Choroid plexus epithelial cell (primary cell): ENCODE measurements around the gene SMIM15.

Experiments
- DNase-seq: peaks from one replicate; pipeline ENCODE4 v3.0.0-alpha.2; 2010; ENCODE audit warnings: low read depth
- H3K4me3 ChIP-seq: 2 replicates; pipeline ENCODE4 v1.5.1; 2011; ENCODE audit warnings: low read depth, mild to moderate bottlenecking, control low read depth, low read length, moderate library complexity
- TF ChIP-seq, protein P1 (sequence below): conservative IDR thresholded peaks from 2 replicates; pipeline ENCODE4 v1.5.1; 2011; ENCODE audit warnings: low read depth, mild to moderate bottlenecking, control low read depth, inconsistent platforms, low read length, moderate library complexity

SMIM15 gene

DNA sequence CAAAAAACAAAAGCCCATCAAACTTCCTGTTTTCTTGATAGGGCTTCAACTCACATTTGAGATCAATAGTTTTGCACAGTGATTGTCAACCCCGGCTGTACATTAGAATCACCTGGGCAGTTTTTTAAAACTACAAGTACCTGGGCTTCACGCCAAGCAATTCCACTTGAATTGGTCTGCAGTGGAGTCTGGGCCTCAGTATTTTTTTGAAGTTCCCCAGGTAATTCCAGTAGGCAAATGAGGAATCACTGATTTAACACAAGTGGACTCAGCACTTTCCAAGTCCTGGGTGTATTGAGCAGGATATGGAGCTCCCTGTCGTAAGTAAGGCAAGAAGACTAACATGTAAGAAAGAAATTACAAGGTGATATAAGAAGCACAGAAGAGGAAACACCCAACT lies 14.8 kb upstream of the SMIM15 start:
- TF ChIP-seq, protein P1, sequence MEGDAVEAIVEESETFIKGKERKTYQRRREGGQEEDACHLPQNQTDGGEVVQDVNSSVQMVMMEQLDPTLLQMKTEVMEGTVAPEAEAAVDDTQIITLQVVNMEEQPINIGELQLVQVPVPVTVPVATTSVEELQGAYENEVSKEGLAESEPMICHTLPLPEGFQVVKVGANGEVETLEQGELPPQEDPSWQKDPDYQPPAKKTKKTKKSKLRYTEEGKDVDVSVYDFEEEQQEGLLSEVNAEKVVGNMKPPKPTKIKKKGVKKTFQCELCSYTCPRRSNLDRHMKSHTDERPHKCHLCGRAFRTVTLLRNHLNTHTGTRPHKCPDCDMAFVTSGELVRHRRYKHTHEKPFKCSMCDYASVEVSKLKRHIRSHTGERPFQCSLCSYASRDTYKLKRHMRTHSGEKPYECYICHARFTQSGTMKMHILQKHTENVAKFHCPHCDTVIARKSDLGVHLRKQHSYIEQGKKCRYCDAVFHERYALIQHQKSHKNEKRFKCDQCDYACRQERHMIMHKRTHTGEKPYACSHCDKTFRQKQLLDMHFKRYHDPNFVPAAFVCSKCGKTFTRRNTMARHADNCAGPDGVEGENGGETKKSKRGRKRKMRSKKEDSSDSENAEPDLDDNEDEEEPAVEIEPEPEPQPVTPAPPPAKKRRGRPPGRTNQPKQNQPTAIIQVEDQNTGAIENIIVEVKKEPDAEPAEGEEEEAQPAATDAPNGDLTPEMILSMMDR = no peak
- no peak for DNase-seq
- no peak overlapping the region for H3K4me3 ChIP-seq

DNA sequence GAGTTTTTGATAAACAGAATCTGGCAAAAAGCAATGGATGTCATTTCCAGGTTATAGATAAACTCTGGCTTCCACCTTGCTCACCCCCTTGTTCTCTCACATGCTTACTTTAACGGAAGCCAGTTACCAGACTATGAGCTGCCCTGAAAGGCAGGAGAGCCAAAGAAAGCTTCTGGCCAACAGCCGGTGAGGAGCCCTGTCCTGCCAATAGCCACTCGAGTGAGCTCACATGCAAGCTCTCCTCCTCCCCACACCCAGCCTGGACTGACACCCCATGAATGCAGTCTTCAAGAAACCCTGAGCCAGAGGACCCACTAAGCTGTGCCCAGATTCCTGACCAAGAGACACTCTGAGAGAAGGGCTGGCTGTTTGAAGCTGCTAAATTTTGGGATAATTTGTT lies 14.4 kb upstream of the SMIM15 start:
- no peak overlapping the region for H3K4me3 ChIP-seq
- no peak for DNase-seq
- TF ChIP-seq, protein P1 = no peak

DNA sequence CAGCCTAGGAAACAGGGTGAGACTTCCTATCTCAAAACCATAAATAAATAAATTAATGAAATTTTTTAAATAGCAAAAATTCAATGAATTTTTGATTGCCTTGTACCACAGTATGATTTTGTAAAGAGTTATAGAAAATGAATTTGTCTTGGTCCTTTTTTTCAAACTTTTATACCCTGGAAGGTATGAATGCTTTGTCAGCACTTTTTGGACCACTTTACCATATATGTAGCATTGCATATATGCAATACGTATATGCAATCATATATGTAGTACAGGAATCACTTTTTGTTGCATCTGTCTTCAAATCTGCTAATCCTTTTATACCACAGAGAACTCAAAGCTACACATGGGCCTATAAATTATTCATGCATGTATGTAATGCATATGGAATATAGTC lies 9.2 kb upstream of the SMIM15 start:
- no peak for DNase-seq
- TF ChIP-seq, protein P1 = no peak
- no peak overlapping the region for H3K4me3 ChIP-seq

DNA sequence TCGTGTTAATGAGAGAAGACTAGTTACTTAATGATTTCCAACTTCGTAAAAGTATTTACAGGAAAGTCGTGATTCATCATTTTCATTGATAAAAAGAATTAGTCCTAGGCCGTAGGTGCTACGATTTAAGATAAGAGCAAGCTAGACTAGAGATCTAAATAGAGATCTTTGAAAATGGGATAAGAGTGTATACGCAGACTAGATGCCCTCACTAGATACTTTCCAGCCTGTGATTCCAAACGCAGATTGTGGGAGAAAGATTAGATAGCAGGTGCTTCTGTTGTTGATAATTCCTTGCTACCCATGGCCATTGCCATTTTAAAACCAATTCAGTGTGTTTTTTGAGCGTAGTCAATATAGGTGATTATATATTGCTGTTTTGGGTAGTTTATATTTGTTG lies 6.7 kb upstream of the SMIM15 start:
- no peak for DNase-seq
- no peak overlapping the region for H3K4me3 ChIP-seq
- TF ChIP-seq, protein P1 = no peak

DNA sequence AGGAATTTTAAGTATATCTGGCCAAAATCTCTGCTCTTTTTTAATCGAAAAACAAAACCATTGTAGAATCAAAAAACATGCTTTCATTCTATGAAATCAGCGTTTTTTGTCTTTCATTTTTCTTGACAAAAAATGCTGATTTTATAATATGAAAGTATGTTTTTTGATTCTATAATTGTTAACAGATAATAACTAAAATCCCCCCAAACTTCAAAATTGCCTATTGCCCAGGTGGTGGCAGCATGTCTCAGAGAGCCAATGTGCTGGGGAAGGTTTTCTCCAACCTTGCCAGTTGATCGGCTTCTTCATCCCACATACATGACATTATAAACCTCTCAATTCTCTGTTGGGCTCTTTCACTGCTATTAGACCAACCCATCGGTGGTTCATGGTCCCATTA lies 5.1 kb upstream of the SMIM15 start:
- TF ChIP-seq, protein P1 = peak; percentile 68
- no peak overlapping the region for H3K4me3 ChIP-seq
- DNase-seq = peak; percentile 79

DNA sequence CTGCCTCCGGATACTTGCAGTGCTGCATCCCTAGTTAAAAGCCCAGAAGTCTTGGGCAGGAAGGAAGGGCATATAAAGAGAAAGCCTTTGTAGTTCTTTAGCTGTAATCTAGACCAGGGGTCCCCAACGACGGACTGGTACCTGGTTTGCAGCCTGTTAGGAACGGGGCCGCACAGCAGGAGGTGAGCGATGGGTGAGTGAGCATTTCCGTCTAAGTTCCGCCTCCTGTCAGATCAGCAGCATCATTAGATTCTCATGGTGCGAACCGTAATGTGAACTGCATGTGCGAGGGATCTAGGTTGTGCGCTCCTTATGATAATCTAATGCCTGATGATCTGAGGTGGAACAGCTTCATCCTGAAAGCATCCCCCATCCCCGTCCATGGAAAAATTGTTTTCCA lies 1.6 kb upstream of the SMIM15 start:
- no peak overlapping the region for H3K4me3 ChIP-seq

More for the DNA sequence above, 1.6 kb upstream of the SMIM15 start:
- DNase-seq = no peak
- TF ChIP-seq, protein P1 = no peak
